OCI-LY7 (cell line): ENCODE data around the gene TAAR8. TPM values are rescaled to one million over a fixed set of nuclear protein-coding genes. Genes with fewer than 3 reads are reported as not detected.
A peak's percentile ranks its signal among the peaks of the same experiment; 100 is the strongest.

ENCODE experiments used
- BruUV-seq: library from RNA; stranded (reverse); fragments of 400-500 nt; replicated peaks from 2 replicates; lab custom pipeline; 2021; lab: Mats Ljungman, UMichigan
- CTCF ChIA-PET: fragments of 300-600 bp; sonication (Branson Sonifier 250); formaldehyde crosslinking; loops from one replicate; lab custom pipeline; 2022; ENCODE audit warnings: antibody characterized with exemption; ENCODE audit not compliant: unreplicated experiment; lab: Charles Lee
- POLR2A ChIA-PET: fragments of 300-600 bp; sonication (Branson Sonifier 250); formaldehyde crosslinking; loops from one replicate; lab custom pipeline; 2022; ENCODE audit warnings: antibody characterized with exemption; lab: Charles Lee
- DNase-seq: peaks from one replicate; pipeline ENCODE4 v3.0.0-alpha.2; 2015; ENCODE audit warnings: low spot score
- H2AFZ ChIP-seq: fragments of 200-600 bp; sonication (generic), shearing (Covaris generic); 2 replicates; pipeline ENCODE4 v1.6.1; 2014; ENCODE audit warnings: mild to moderate bottlenecking, antibody characterized with exemption, low read length, moderate library complexity
- H3K27ac ChIP-seq: fragments of 200-600 bp; sonication (generic); 2 replicates; pipeline ENCODE4 v1.5.1; 2014; ENCODE audit warnings: mixed run types, low read depth, mild to moderate bottlenecking, moderate library complexity, low read length, inconsistent platforms; ENCODE audit not compliant: poor library complexity, severe bottlenecking
- H3K36me3 ChIP-seq: fragments of 200-600 bp; sonication (generic); 2 replicates; pipeline ENCODE4 v1.6.1; 2014; ENCODE audit warnings: mild to moderate bottlenecking, antibody characterized with exemption, low read length, moderate library complexity, mixed read lengths; ENCODE audit not compliant: insufficient read depth
- H3K4me1 ChIP-seq: fragments of 200-600 bp; sonication (generic); 2 replicates; pipeline ENCODE4 v1.5.1; 2014; ENCODE audit warnings: mild to moderate bottlenecking, low read length; ENCODE audit not compliant: insufficient read depth, poor library complexity, severe bottlenecking
- H3K4me2 ChIP-seq: fragments of 200-600 bp; sonication (generic); 2 replicates; pipeline ENCODE4 v1.6.1; 2014; ENCODE audit warnings: mild to moderate bottlenecking, low read length
- H3K4me3 ChIP-seq: fragments of 200-600 bp; sonication (generic); 2 replicates; pipeline ENCODE4 v1.5.1; 2014; ENCODE audit warnings: mild to moderate bottlenecking, low read depth, low read length; ENCODE audit not compliant: poor library complexity, severe bottlenecking
- H3K79me2 ChIP-seq: fragments of 200-600 bp; sonication (generic); 2 replicates; pipeline ENCODE4 v1.6.1; 2016; ENCODE audit warnings: low read depth, mild to moderate bottlenecking, low read length, moderate library complexity, mixed read lengths; ENCODE audit not compliant: insufficient read depth
- H3K9me2 ChIP-seq: fragments of 200-600 bp; sonication (generic); 2 replicates; pipeline ENCODE4 v1.6.1; 2016; ENCODE audit warnings: mild to moderate bottlenecking, low read length, mixed read lengths; ENCODE audit not compliant: insufficient read depth
- H3K9me3 ChIP-seq: fragments of 200-600 bp; sonication (generic); 2 replicates; pipeline ENCODE4 v1.6.1; 2014; ENCODE audit warnings: mild to moderate bottlenecking, mixed run types, low read length, mixed read lengths
- H4K20me1 ChIP-seq: fragments of 200-600 bp; sonication (generic); 2 replicates; pipeline ENCODE4 v1.6.1; 2014; ENCODE audit warnings: mild to moderate bottlenecking, antibody characterized with exemption, low read length, moderate library complexity, mixed read lengths; ENCODE audit not compliant: insufficient read depth
- EZH2phosphoT487 ChIP-seq: fragments of 200-600 bp; sonication (generic); IDR thresholded peaks from 2 replicates; pipeline ENCODE4 v1.6.1; 2018; ENCODE audit warnings: low read depth, borderline replicate concordance, mild to moderate bottlenecking, mixed run types, antibody characterized with exemption, low read length, moderate library complexity, mixed read lengths
- intact Hi-C: fragments of 100-400 bp; cut with micrococcal nuclease; formaldehyde crosslinking; loops from one replicate; pipeline ENCODE4 v1.10.0; 2022; ENCODE audit not compliant: unreplicated experiment
- total RNA-seq, 2 experiments: library from RNA; depleted of rRNA in 1 of 2; stranded (reverse); fragments of >200 nt in 1 of 2; shearing (Covaris generic) in 1 of 2; gene quantifications; 2 replicates each; pipeline ENCODE4 v1.2.3, GENCODE V29; 2014 to 2022
- TF ChIP-seq, protein P1 (sequence below): fragments of 200-600 bp; sonication (generic); conservative IDR thresholded peaks from 2 replicates; pipeline ENCODE4 v1.5.1; 2014; ENCODE audit warnings: mild to moderate bottlenecking, antibody characterized with exemption, low read length, moderate library complexity, mixed read lengths

Gene TAAR8
- total RNA-seq, 2 experiments from 2014 or later = not detected

DNA sequence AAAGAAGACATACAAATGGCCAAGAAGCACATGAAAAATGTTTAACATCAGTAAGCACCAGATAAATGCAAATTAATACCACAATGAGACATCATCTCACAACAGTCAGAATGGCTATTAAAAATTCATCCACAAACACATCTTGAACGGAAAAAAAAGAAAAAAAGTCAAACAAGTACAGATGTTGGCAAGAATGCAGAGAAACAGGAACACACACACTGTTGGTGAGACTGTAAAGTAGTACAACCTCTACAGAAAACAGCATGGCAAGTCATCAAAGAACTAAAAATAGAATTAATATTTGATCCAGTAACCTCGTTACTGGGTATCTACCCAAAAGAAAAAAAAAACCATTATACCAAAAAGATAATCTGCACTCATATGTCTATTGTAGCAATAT, 46.0 kb upstream of the TAAR8 start:
- Histone ChIP-seq H3K4me1 (peaks cover 83% of the 10 kb centered on the region), H3K4me2 (peak overlapping the region; percentile 63), H3K4me3 (peak overlapping the region; percentile 26), H4K20me1 (peaks cover 43% of the 10 kb centered on the region; the same call in 1 of the 2 replicates), H3K36me3 (peaks cover 97% of the 10 kb centered on the region), H3K79me2 (peaks cover 100% of the 10 kb centered on the region), H3K9me2 (no peaks in the 10 kb centered on the region), H2AFZ (no peak overlapping the region), H3K9me3 (no peaks in the 10 kb centered on the region), H3K27ac (peak overlapping the region; percentile 52)
- CTCF ChIA-PET = no interaction called here
- TF ChIP-seq, protein P1, sequence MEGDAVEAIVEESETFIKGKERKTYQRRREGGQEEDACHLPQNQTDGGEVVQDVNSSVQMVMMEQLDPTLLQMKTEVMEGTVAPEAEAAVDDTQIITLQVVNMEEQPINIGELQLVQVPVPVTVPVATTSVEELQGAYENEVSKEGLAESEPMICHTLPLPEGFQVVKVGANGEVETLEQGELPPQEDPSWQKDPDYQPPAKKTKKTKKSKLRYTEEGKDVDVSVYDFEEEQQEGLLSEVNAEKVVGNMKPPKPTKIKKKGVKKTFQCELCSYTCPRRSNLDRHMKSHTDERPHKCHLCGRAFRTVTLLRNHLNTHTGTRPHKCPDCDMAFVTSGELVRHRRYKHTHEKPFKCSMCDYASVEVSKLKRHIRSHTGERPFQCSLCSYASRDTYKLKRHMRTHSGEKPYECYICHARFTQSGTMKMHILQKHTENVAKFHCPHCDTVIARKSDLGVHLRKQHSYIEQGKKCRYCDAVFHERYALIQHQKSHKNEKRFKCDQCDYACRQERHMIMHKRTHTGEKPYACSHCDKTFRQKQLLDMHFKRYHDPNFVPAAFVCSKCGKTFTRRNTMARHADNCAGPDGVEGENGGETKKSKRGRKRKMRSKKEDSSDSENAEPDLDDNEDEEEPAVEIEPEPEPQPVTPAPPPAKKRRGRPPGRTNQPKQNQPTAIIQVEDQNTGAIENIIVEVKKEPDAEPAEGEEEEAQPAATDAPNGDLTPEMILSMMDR = no peak
- TF ChIP-seq EZH2phosphoT487 = no peak
- no TSS peak for BruUV-seq
- no peak for DNase-seq
- POLR2A ChIA-PET = no interaction called here
- intact Hi-C loops = no loop called here

DNA sequence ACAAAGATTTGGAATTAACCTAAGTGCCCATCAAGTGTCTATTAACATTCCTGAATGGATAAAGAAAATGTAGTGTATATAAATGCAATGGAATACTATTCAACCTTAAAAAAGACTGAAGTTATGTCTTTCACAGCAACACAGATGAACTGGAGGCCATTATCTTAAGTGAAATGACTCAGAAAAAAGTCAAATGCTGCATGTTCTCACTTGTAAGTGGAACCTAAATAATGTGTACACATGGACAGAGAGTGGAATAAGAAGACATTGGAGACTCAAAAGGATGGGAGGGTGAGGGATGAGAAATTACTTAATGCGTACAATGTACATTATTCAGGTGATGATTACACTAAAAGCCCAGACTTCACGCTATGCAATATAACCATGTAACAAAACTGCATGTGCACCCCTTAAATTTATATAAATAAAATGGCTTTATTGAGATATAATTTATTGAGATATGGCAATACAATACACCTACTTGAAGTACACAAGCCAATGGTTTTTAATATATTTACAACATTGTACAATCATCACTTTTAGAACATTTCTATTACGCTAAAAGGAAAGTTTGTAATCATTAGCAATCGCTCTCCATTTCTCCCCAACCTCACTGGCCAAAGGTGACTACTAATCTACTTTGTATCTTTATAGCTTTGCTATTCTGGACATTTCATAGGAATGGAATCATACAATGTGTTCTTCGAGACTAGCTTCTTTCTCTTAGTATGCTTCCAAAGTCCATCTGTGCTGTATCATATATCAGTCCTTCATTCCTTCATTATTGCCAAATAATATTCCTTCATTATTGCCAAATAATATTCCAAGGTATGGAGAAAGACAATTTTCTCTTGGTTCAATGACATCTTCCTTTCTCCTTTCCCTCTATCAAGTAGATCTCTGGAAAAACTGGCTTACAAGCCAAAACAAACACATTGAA, 45.3 kb upstream of the TAAR8 start:
- intact Hi-C loops = no loop called here
- Histone ChIP-seq H3K4me3 (peak overlapping the region; percentile 26), H3K4me1 (peaks cover 76% of the 10 kb centered on the region), H2AFZ (no peak overlapping the region), H3K36me3 (peaks cover 96% of the 10 kb centered on the region), H3K27ac (peak overlapping the region; percentile 52), H3K9me3 (no peaks in the 10 kb centered on the region), H4K20me1 (peaks cover 47% of the 10 kb centered on the region; the same call in 1 of the 2 replicates), H3K4me2 (peak overlapping the region; percentile 63), H3K9me2 (no peaks in the 10 kb centered on the region), H3K79me2 (peaks cover 100% of the 10 kb centered on the region)
- no TSS peak for BruUV-seq
- DNase-seq = no peak
- TF ChIP-seq EZH2phosphoT487 = no peak
- TF ChIP-seq, protein P1 = no peak
- ChIA-PET POLR2A (interaction anchor here (0.5 to 1.9 kb wide), 4 partner anchors 11 to 325 kb away, joined by 3 to 15 read pairs (median 3); no protein-coding TSS in a partner anchor), CTCF (no interaction called here)
